ENCODE results near the gene KCNJ10.

The KCNJ10 gene

DNA sequence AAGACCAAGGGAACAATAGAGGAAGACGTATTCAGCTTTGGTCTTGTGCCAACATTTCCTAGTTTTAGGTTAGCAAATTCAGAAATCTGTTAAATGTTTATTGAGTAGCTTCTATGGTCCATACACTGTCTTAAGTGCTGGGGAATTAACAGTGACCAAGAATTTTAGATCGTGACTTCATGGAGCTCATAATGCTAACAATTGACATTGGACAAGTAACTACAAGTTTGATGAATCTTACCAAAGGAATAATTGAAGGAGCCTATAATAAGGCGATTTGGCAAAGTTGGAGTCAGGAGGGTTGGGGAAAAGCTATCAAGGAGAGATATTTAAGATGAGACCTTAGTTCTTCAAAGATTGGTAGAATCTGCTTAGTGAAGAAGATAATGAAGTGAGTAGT lies 114.5 kb downstream of the KCNJ10 start:
- H3K27me3 ChIP-seq (ENCODE audit: insufficient read depth, low read length, poor library complexity, severe bottlenecking) = no peaks in the 10 kb centered on the region
- no peaks in the 10 kb centered on the region for H3K79me2 ChIP-seq (ENCODE audit: insufficient read depth, low read length)
- no peak overlapping the region for H3K4me2 ChIP-seq (ENCODE audit: low read depth, low read length, poor library complexity, severe bottlenecking)
- H3K36me3 ChIP-seq (ENCODE audit: insufficient read depth, low read length) = no peaks in the 10 kb centered on the region
- TF ChIP-seq EZH2phosphoT487 (IDR thresholded peaks at IDR 0.05; ENCODE audit: borderline replicate concordance) = no peak
- TF ChIP-seq, protein P1, sequence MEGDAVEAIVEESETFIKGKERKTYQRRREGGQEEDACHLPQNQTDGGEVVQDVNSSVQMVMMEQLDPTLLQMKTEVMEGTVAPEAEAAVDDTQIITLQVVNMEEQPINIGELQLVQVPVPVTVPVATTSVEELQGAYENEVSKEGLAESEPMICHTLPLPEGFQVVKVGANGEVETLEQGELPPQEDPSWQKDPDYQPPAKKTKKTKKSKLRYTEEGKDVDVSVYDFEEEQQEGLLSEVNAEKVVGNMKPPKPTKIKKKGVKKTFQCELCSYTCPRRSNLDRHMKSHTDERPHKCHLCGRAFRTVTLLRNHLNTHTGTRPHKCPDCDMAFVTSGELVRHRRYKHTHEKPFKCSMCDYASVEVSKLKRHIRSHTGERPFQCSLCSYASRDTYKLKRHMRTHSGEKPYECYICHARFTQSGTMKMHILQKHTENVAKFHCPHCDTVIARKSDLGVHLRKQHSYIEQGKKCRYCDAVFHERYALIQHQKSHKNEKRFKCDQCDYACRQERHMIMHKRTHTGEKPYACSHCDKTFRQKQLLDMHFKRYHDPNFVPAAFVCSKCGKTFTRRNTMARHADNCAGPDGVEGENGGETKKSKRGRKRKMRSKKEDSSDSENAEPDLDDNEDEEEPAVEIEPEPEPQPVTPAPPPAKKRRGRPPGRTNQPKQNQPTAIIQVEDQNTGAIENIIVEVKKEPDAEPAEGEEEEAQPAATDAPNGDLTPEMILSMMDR (conservative IDR thresholded peaks at IDR 0.05; ENCODE audit: low read length) = no peak
- no peak overlapping the region for H3K9ac ChIP-seq (ENCODE audit: low read depth, low read length, poor library complexity, severe bottlenecking)
- no peaks in the 10 kb centered on the region for H4K20me1 ChIP-seq (ENCODE audit: insufficient read depth, low read length, poor library complexity, severe bottlenecking)
- no peaks in the 10 kb centered on the region for H3K9me2 ChIP-seq (replicated peaks; ENCODE audit: low read depth, low read length)
- no peaks in the 10 kb centered on the region for H3K4me1 ChIP-seq (ENCODE audit: insufficient read depth, low read length, poor library complexity, severe bottlenecking)
- H3F3A ChIP-seq (ENCODE audit: low read depth) = no peaks in the 10 kb centered on the region
- no peak overlapping the region for H3K4me3 ChIP-seq (ENCODE audit: low read length, poor library complexity, severe bottlenecking)
- no peaks in the 10 kb centered on the region for H3K9me3 ChIP-seq (ENCODE audit: insufficient read depth, low read depth, low read length)
- H2AFZ ChIP-seq (ENCODE audit: low read length) = no peak overlapping the region

DNA sequence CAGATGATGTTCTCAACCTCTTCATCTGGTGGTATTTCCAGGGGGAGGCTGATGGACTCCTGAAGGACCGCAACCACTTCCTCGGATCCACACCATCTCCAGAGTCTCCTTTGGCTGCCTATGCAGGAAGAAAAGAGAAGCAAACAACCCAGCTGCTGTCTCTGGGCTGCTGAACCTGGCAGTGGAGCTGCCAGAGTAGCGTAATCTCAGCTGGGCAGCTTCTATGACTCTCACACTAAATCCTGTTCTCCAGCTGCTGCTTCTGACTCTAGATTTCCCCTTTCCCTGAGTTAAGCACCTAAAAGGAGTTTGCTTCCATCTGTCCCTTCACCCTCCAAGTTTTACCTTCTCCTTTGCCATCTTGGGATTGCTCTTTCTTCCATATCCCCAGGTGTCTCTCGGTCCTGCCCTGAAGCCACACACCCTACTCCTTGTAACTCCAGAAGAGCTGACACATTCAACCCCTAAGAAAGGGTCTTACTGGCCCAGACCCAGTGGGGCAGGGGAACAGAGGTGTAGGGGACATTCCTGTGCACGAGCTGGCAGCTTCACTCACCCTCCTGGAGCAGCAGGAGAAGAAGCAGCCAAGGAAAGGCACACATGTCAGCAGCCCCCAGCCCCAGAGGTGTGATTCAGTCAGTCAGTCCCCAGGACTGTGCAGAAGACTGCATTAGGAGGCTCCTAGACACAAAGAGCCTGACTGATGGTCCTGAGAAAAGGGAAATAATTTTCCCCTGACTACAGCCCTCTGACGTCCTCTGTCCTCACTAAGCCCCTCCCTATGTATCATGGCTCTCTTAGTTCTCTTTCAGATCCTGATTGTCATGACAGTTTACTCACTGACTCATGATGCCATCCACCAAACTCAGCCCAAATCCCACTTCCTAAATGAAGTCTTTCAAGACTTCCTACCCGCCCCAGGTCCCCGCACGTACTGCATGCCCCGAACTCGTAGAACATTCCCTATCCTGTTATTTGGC lies 116.1 kb downstream of the KCNJ10 start, which contains the start of gene SLAMF9:
Gene SLAMF9 (minus strand): TSS at position 702 of the 980 bp plus-strand sequence. CDS start 100 bp downstream, at position 602.
- TF ChIP-seq, protein P1 (conservative IDR thresholded peaks at IDR 0.05; ENCODE audit: low read length) = no peak
- TF ChIP-seq EZH2phosphoT487 (IDR thresholded peaks at IDR 0.05; ENCODE audit: borderline replicate concordance) = no peak
- H3K4me1 ChIP-seq (ENCODE audit: insufficient read depth, low read length, poor library complexity, severe bottlenecking) = no peaks in the 10 kb centered on the region
- no peak within 1 kb of the TSS for H3K4me3 ChIP-seq (ENCODE audit: low read length, poor library complexity, severe bottlenecking)
- H2AFZ ChIP-seq (ENCODE audit: low read length) = 0 out of 2 replicates have a peak within 1 kb of the TSS, but pooled peaks have one; percentile 21
- H4K20me1 ChIP-seq (ENCODE audit: insufficient read depth, low read length, poor library complexity, severe bottlenecking) = no peaks in the 10 kb centered on the region
- H3K4me2 ChIP-seq (ENCODE audit: low read depth, low read length, poor library complexity, severe bottlenecking) = no peak within 1 kb of the TSS
- H3K27me3 ChIP-seq (ENCODE audit: insufficient read depth, low read length, poor library complexity, severe bottlenecking) = no peaks in the 10 kb centered on the region
- H3K79me2 ChIP-seq (ENCODE audit: insufficient read depth, low read length) = no peaks in the 10 kb centered on the region
- no peak within 1 kb of the TSS for H3K9ac ChIP-seq (ENCODE audit: low read depth, low read length, poor library complexity, severe bottlenecking)
- no peaks in the 10 kb centered on the region for H3K36me3 ChIP-seq (ENCODE audit: insufficient read depth, low read length)
- no peaks in the 10 kb centered on the region for H3K9me3 ChIP-seq (ENCODE audit: insufficient read depth, low read depth, low read length)
- no peaks in the 10 kb centered on the region for H3K9me2 ChIP-seq (replicated peaks; ENCODE audit: low read depth, low read length)
- H3F3A ChIP-seq (ENCODE audit: low read depth) = no peaks in the 10 kb centered on the region

DNA sequence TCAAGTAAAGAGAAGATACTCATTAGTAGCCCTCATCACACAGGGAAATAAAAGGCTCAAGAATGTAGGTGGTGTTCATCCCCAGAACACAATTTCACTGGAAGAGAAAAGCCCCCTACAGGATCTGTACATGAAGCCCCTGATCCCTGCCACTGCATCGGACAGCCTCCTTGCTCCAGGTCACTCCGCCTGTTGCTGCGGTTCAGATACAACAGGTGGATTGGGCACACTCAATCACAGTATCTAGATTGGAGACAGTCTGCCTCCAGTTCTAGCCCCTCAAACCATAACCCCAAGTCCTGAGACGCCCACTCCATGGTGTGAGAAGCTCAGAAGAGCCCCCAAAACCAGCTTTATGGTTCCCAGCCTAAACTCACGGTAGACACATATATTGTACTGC lies 117.0 kb downstream of the KCNJ10 start:
- no peaks in the 10 kb centered on the region for H3K36me3 ChIP-seq (ENCODE audit: insufficient read depth, low read length)
- no peak overlapping the region for H3K4me2 ChIP-seq (ENCODE audit: low read depth, low read length, poor library complexity, severe bottlenecking)
- TF ChIP-seq, protein P1 (conservative IDR thresholded peaks at IDR 0.05; ENCODE audit: low read length) = no peak
- TF ChIP-seq EZH2phosphoT487 (IDR thresholded peaks at IDR 0.05; ENCODE audit: borderline replicate concordance) = no peak

More for the DNA sequence above, 117.0 kb downstream of the KCNJ10 start:
- Histone ChIP-seq H3K9me3 (ENCODE audit: insufficient read depth, low read depth, low read length) (no peaks in the 10 kb centered on the region), H2AFZ (ENCODE audit: low read length) (no peak overlapping the region), H3K79me2 (ENCODE audit: insufficient read depth, low read length) (no peaks in the 10 kb centered on the region), H3K9ac (ENCODE audit: low read depth, low read length, poor library complexity, severe bottlenecking) (no peak overlapping the region), H3F3A (ENCODE audit: low read depth) (no peaks in the 10 kb centered on the region), H3K4me3 (ENCODE audit: low read length, poor library complexity, severe bottlenecking) (no peak overlapping the region), H3K9me2 (replicated peaks; ENCODE audit: low read depth, low read length) (no peaks in the 10 kb centered on the region), H3K4me1 (ENCODE audit: insufficient read depth, low read length, poor library complexity, severe bottlenecking) (no peaks in the 10 kb centered on the region), H4K20me1 (ENCODE audit: insufficient read depth, low read length, poor library complexity, severe bottlenecking) (no peaks in the 10 kb centered on the region), H3K27me3 (ENCODE audit: insufficient read depth, low read length, poor library complexity, severe bottlenecking) (no peaks in the 10 kb centered on the region)
